ENCODE measurements around the gene KRT83.
"Not testable (repeated sequence)": the region's sequence is repeated elsewhere in the genome, so short reads cannot be mapped to it uniquely, and the experiment has no call there.

The KRT83 gene

GRCh38 chr12:52349196-52349595, 28.0 kb upstream of the KRT83 start:
- H3K4me3 ChIP-seq (ENCODE audit: low read depth, low read length): no peak overlapping the region
- no peak for TF ChIP-seq CTCF (IDR thresholded peaks at IDR 0.05; ENCODE audit: insufficient read depth, low read depth, low read length, missing control alignments)
- DNase-seq (ENCODE audit: low read depth): no peak

- no peak overlapping the region for H3K4me3 ChIP-seq (ENCODE audit: low read depth, low read length)
- no peak for TF ChIP-seq CTCF (IDR thresholded peaks at IDR 0.05; ENCODE audit: insufficient read depth, low read depth, low read length, missing control alignments)
- DNase-seq (ENCODE audit: low read depth): no peak
Observed at GRCh38 chr12:52347551-52348510, 26.6 kb upstream of the KRT83 start.

- no peak overlapping the region for H3K4me3 ChIP-seq (ENCODE audit: low read depth, low read length)
- no peak for DNase-seq (ENCODE audit: low read depth)
- TF ChIP-seq CTCF (IDR thresholded peaks at IDR 0.05; ENCODE audit: insufficient read depth, low read depth, low read length, missing control alignments): no peak
Observed at GRCh38 chr12:52347016-52347415, 25.8 kb upstream of the KRT83 start.

GRCh38 chr12:52346593-52346992, 25.4 kb upstream of the KRT83 start:
- no peak for TF ChIP-seq CTCF (IDR thresholded peaks at IDR 0.05; ENCODE audit: insufficient read depth, low read depth, low read length, missing control alignments)
- H3K4me3 ChIP-seq (ENCODE audit: low read depth, low read length): no peak overlapping the region
- no peak for DNase-seq (ENCODE audit: low read depth)

- H3K4me3 ChIP-seq (ENCODE audit: low read depth, low read length); DNase-seq (ENCODE audit: low read depth): not testable (repeated sequence)
Observed at GRCh38 chr12:52345041-52345440, 23.8 kb upstream of the KRT83 start.

- H3K4me3 ChIP-seq (ENCODE audit: low read depth, low read length): no peak overlapping the region
- TF ChIP-seq CTCF (IDR thresholded peaks at IDR 0.05; ENCODE audit: insufficient read depth, low read depth, low read length, missing control alignments): no peak
Observed at GRCh38 chr12:52344111-52344510, 22.9 kb upstream of the KRT83 start.

GRCh38 chr12:52343550-52343949, 22.4 kb upstream of the KRT83 start:
- H3K4me3 ChIP-seq (ENCODE audit: low read depth, low read length): no peak overlapping the region
- TF ChIP-seq CTCF (IDR thresholded peaks at IDR 0.05; ENCODE audit: insufficient read depth, low read depth, low read length, missing control alignments): no peak
- DNase-seq (ENCODE audit: low read depth): no peak

More at GRCh38 chr12:52344111-52344510, 22.9 kb upstream of the KRT83 start:
- no peak for DNase-seq (ENCODE audit: low read depth)
